NCI-H526 (cell line): ENCODE data around the gene C4orf50.

Experiments
- DNase-seq, 2 experiments: peaks; one replicate each; lab custom pipeline; 2025; lab: John Stamatoyannopoulos, UW

Gene C4orf50

GRCh38 chr4:5992828-5993321 lies 25.4 kb downstream of the C4orf50 start:
- DNase-seq = peak in 1 of 2 experiments; percentile 82

GRCh38 chr4:5992171-5992827 lies 25.9 kb downstream of the C4orf50 start:
- peak in 1 of 2 experiments; percentile 36 for DNase-seq

DNA sequence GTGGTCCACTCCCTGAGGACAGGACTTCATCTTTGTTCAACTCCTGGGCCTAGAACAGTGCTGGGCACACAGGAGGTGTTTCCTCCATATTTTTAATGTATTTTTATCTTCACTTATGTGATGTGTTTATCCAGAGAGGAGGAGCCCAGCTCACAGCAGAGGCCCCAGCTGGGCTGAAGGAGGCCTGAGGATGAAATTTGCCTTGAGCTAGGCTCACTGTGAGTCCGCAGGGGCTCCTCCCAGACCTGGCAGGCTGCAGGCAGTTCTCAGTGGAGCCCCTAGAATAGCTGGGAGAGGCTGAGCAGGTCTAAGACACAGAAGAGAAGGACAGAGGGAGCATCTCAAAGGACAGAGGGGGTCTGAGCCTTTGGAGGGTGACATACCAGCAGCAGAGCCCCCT lies 26.8 kb downstream of the C4orf50 start:
- DNase-seq = peak in 1 of 2 experiments; percentile 21

DNA sequence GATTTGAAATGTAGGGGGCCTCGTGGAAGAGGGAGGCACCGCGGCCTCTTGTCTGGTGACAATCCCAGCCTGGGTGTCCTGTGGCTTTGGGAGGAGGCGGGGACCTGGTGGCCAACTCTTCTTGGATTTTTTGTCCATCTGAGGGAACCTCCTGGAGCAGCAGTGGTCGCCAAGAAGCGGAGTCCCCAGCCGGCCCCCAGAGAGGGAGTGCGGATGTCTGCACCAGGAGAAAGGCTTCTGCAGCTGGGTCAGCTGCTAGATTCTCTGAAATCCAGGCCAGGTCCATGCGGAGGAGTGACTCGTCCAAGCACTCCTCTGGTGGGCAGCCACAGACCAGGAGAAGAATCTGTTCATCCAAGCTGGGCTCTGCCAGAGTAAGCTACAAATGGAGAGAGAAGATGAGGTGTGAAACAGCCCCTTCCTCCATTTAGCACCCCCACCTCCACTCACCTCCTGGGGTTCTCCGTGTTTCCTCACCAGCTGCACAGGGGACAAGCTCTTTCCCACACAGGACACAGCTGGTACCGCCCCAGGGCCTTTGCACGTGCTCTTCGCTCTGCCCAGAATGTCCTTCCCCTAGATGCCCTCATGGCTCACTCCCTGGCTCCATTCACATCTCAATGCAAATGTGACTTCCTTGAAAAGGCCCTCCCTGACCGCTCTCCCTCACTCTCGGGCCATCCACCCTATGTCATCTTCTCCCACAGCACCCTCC lies 27.6 kb downstream of the C4orf50 start:
- no peak for DNase-seq

DNA sequence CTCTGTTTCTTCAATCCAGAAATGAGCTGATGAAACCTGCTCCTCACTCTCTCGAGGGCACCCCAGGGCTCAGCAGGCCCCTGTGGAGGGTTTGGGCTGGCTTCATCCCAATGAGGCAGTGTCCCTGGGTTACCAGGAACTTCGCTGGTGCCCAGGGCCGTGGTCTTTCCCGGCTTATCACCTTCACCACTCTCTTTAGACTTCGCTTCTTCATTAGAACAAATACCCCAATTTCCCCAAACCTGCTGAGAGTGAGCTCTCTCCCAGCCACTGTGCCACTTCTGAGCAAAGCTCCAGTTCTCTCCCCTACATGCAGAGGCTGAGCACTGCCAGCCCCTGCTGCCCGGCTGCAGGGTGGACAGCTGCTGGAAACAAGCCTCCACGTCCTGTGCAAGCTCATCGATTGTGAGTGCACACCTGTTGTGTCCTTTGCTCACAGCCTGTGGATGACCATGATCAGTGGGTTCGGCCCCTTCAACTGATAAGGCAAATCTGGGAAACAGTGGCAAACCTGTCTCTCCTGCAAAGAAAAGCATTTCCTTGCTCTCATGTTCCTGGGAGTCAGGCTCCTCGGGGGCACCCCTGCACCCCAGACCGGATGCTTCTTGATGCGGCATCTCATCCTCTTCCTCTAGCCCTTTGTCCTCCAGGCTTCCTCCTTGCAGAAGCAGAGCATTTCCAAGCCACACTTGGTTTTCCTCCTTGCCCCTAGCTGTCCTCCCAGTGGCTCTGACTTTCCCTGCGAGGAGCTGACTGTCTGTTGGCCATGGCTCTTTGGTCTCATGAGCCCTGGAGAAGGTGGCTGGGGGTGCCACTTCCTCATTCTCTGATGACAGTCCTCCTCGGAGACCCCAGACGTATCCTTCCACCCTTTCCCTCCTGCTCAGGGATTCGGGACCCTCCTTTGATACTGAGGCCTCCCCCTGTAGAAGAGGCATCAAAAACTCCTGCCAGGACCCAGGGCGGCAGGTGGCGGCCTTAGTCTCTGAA lies 28.7 kb downstream of the C4orf50 start:
- DNase-seq = no peak

DNA sequence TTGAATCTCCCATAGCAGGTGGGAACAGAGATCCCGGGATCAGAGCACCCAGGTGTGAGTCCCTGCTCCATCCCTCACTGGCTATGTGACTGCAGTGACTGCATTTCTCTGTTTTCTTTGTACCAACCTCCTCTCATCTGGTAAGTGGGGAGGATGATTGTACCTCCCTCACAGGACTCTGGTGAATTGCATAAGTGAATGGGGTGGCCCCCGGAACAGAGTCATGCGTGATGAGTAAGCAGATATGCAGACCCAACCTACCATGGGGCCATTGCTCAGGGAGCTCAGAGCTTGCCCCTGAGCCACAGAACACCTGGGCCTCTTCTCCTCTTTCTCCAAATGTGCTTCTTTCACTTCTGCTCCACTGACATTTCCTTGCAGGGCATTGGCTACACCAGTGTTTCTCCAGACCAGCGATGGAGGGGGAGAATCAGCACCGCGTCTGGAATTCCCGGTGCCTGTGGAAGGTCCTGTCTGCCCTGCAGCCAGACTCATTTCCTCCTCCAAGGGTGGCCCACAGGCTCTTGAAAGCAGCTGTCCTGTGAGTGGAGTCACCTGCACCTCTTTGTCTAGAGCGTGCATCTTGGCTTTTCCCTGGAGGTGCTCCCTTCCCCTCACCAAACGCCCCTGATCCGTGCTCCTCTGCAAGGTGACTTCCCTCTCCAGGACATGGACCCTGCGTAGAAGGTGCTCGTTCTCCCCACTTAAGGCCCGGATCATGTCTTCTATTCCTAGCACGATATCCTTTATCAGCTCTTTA lies 30.0 kb downstream of the C4orf50 start:
- no peak for DNase-seq

DNA sequence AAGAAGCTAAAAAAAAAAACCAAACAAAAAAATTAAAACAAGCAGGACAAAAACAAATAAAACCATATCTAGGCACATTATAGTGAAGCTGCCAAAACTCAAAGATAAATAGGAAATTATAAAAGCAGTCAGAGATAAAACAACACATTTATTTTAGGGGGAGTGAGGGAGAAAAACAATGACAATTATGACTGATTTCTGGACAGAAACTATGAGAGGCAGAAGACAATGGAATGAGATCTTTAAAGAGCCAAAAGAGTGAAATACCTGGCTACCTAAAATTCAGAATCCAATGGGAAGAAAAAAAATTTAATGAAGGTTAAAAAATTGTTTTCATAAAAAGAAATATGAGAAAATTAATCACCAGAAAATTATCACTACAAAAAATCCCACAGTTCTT lies 33.4 kb downstream of the C4orf50 start:
- no peak for DNase-seq

GRCh38 chr4:5982156-5982973 lies 35.9 kb downstream of the C4orf50 start:
- no peak for DNase-seq

GRCh38 chr4:5980436-5981155 lies 37.6 kb downstream of the C4orf50 start:
- peak in 1 of 2 experiments; percentile 21 for DNase-seq

GRCh38 chr4:5979981-5980380 lies 38.2 kb downstream of the C4orf50 start:
- peak; percentile 37 to 78 for DNase-seq

- no peak for DNase-seq
These were observed 41.3 kb downstream of the C4orf50 start for GRCh38 chr4:5976921-5977320.

- DNase-seq = no peak
These were observed 41.8 kb downstream of the C4orf50 start for GRCh38 chr4:5976431-5976830.

DNA sequence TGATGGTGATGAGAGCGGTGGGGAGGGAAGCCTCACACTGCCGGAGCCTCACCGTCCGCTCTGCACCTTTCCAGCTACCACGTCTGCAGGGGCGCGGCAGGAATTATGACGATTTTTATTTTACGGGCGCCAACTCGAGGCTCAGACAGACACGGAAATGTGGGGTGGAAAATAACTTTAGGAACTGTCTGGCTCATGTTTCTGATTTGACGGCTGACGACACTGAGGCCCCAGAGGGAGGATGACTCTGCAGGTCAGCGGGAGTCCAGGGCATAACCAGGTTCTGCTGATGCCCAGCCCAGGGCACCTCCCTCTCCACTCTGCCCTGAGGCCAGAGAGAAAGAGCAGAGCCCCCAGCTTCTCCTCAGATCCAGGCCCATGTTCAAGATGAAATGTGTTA lies 43.9 kb downstream of the C4orf50 start:
- no peak for DNase-seq

DNA sequence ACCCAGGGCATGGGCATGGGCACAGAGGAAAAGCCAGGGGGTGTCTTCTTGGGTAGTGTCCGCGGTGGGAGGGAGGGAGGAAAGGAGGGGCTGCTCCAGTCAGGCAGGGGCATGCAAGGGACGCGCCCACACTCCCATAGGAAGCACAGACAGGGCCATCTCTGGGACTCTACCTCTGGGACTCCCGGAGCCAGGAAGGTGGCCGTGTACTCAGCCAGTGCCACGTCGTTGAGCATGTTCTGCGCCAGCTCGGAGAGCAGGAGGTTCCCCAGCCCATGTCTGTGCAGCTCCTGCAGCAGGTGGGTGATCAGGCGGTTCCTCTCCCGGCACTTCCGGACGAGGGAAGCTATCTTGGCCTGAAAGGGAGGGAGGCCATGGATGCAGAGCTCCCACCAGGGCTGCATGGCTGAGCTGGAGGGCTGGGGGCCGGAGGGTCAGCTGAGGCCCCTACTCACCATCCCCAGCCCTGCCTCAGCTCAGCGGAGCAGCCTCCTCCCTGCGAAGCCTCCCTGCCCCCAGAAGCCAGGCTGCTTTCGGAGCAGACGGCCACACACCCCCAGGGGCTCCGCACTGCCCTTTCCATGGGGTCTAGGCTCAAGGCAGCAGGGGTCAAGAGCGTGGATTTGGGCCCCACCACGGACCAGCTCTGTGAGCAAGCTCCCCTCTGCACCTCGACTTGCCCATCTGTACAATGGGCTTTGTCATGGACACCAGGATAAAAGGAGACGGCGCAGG lies 44.6 kb downstream of the C4orf50 start:
- no peak for DNase-seq

GRCh38 chr4:5973033-5973432 lies 45.2 kb downstream of the C4orf50 start:
- DNase-seq = no peak

GRCh38 chr4:5972571-5972970 lies 45.7 kb downstream of the C4orf50 start:
- no peak for DNase-seq

- no peak for DNase-seq
These were observed 47.2 kb downstream of the C4orf50 start for GRCh38 chr4:5971078-5971450.

- DNase-seq = no peak
These were observed 47.7 kb downstream of the C4orf50 start for GRCh38 chr4:5970381-5971077.

DNA sequence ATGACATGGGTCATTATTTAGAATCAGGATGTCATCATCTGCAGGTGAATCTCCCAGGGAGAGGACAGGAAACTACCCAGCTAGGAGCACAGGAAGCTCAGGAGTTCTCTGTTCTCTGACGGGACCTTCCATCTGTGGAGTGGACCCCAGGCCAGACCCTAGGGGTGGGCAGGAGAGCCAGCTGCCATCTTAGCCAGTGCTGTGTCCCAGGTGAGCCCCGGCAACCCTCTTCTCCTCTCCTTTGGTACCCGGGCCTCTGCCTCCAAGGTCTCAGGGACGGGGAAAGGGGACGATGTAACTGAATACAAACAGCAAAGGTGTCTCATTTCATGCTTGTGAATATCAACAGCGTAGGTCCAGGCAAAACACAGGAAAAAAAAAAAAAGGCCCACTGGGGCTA lies 48.5 kb downstream of the C4orf50 start:
- no peak for DNase-seq
